ENCODE data around the gene MRPL28.
"Not testable (repeated sequence)": the region's sequence is repeated elsewhere in the genome, so short reads cannot be mapped to it uniquely, and the experiment has no call there.

The MRPL28 gene

DNA sequence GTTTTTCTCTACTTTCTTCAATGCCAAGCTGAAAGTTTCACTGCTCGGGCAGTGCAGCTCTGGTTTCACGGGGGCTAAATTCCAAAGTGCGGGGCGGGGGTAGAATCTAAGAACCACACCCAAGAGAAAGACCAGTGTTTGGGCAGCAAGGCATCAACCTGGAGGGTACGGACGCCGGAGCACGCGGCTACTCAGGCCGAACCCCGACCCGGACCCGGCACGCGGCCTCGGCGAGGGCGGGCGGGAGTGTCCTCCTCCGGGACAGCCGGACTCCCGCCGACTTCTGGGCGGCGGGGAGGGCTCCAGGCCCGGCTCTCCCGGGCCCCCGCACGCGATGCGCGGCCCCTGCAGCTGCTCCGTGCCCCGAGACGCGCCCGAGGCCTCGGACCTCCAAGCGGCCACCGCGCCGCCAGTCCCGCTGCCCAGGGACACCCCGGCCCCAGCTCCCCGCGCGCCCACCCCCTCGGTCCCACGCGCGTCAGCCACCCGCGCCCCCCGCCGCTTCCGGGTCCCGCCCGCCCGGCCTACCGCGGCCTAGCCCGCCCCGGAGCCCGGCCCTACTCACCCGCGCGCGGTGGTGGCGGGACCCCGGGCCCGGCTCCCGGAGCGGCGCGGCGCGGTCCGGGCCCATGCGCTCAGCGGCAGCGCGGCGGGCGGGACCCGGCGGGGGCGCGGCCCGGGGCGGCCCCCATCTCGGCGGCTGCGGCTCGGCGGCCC is 18.4 kb downstream of the MRPL28 start:
- H3K4me3 ChIP-seq (ENCODE audit: control insufficient read depth, low read depth, low read length): peak overlapping the region; percentile 68
- DNase-seq (ENCODE audit: low read depth): no peak
- TF ChIP-seq, protein P1, sequence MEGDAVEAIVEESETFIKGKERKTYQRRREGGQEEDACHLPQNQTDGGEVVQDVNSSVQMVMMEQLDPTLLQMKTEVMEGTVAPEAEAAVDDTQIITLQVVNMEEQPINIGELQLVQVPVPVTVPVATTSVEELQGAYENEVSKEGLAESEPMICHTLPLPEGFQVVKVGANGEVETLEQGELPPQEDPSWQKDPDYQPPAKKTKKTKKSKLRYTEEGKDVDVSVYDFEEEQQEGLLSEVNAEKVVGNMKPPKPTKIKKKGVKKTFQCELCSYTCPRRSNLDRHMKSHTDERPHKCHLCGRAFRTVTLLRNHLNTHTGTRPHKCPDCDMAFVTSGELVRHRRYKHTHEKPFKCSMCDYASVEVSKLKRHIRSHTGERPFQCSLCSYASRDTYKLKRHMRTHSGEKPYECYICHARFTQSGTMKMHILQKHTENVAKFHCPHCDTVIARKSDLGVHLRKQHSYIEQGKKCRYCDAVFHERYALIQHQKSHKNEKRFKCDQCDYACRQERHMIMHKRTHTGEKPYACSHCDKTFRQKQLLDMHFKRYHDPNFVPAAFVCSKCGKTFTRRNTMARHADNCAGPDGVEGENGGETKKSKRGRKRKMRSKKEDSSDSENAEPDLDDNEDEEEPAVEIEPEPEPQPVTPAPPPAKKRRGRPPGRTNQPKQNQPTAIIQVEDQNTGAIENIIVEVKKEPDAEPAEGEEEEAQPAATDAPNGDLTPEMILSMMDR (IDR thresholded peaks at IDR 0.05; ENCODE audit: control insufficient read depth, insufficient read depth, low read depth, low read length, missing control alignments): no peak

- TF ChIP-seq, protein P1 (IDR thresholded peaks at IDR 0.05; ENCODE audit: control insufficient read depth, insufficient read depth, low read depth, low read length, missing control alignments): no peak
- no peak overlapping the region for H3K4me3 ChIP-seq (ENCODE audit: control insufficient read depth, low read depth, low read length)
- no peak for DNase-seq (ENCODE audit: low read depth)
Measured at GRCh38 chr16:350203-350602, 20.1 kb downstream of the MRPL28 start.

DNA sequence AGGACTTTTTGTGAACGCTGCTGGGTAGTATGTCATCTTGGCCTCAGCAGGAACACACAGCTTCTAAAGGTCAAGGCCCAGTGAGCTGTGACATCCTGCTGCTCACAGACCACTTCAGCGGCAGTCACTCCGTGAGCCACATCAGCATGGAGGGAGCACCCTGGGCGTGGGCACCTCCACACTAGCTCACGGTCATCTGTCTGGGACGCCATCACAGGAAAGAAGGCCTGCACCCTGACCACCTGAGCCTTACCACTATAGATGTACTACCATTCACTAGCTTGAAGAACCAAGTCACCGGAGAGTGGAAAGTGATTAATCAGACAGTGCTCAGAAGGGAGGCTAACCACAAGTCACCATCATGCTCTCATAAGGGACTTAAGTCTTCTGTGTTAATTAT is 21.1 kb downstream of the MRPL28 start:
- H3K4me3 ChIP-seq (ENCODE audit: control insufficient read depth, low read depth, low read length): no peak overlapping the region
- no peak for DNase-seq (ENCODE audit: low read depth)
- TF ChIP-seq, protein P1 (IDR thresholded peaks at IDR 0.05; ENCODE audit: control insufficient read depth, insufficient read depth, low read depth, low read length, missing control alignments): no peak

DNA sequence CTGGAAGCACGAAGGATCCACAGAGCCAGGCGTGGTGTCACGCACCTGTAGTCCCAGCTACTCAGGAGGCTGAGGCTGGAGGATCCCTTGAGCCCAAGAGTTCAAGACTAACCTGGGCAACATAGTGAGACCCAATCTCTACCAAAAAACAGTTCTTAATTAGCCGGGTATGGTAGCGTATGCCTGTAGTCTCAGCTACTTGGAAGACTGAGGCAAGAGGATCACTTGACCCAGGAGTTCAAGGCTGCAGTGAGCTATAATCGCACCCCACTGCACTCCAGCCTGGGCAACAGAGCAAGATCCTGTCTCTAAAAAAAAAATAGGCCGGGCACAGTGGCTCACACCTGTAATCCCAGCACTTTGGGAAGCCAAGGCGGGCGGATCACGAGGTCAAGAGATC is 21.8 kb downstream of the MRPL28 start:
- H3K4me3 ChIP-seq (ENCODE audit: control insufficient read depth, low read depth, low read length); DNase-seq (ENCODE audit: low read depth): not testable (repeated sequence)

- DNase-seq (ENCODE audit: low read depth): no peak
- TF ChIP-seq, protein P1 (IDR thresholded peaks at IDR 0.05; ENCODE audit: control insufficient read depth, insufficient read depth, low read depth, low read length, missing control alignments): no peak
- H3K4me3 ChIP-seq (ENCODE audit: control insufficient read depth, low read depth, low read length): no peak overlapping the region
Measured at GRCh38 chr16:347203-347602, 23.1 kb downstream of the MRPL28 start.

DNA sequence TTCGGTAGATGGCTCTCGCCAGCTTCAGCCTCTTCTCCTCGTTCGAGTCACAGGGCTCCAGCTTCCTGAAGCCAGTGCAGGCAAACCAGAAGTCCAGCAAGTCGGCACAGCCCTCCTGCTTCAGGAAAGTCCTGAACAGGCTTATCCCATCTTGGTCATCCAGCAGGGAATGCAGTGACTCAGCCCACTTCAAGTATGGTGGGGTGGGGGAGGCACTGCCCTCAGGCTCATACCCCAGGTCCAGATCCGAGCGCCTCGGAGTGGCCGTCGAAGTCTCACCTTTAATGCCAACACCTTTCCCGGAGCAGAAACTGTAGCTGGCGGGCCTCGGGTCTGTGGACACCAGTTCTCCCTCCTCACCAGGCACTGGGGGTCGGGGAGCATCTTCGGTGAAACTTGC is 23.8 kb downstream of the MRPL28 start:
- no peak for DNase-seq (ENCODE audit: low read depth)
- TF ChIP-seq, protein P1 (IDR thresholded peaks at IDR 0.05; ENCODE audit: control insufficient read depth, insufficient read depth, low read depth, low read length, missing control alignments): no peak
- H3K4me3 ChIP-seq (ENCODE audit: control insufficient read depth, low read depth, low read length): no peak overlapping the region

DNA sequence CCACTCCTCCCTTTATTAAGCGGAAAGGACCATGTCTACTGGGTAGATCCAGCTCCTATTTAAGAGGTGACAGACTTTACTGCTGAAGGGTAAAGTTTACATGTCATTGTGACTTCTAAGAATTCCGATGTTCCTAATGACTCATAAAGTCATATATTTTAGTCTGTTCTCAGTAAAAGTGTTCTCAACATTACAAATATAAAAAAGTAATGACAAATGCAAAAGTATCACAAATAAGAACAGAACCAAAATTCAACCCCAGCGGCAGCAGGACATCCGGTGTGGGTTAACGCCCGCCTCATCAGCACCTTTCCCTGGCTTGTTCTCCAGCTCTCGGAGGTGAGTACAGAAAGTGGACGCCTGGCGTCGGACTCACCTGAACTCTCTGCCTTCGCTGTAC is 24.6 kb downstream of the MRPL28 start:
- no peak overlapping the region for H3K4me3 ChIP-seq (ENCODE audit: control insufficient read depth, low read depth, low read length)
- TF ChIP-seq, protein P1 (IDR thresholded peaks at IDR 0.05; ENCODE audit: control insufficient read depth, insufficient read depth, low read depth, low read length, missing control alignments): no peak
- no peak for DNase-seq (ENCODE audit: low read depth)

All from AG09309 (cell line).